IMR-90 (cell line): ENCODE data around the gene SAMD11. TPM values are rescaled to one million over a fixed set of nuclear protein-coding genes. Genes with fewer than 3 reads are reported as not detected.
A peak's percentile ranks its signal among the peaks of the same experiment; 100 is the strongest.

ENCODE experiments used
- ATAC-seq: fragments of 200-7000 bp; cut with Tn5 transposase; 2 replicates; pipeline ENCODE4 v1.9.1; 2020; ENCODE audit warnings: low read depth, mild to moderate bottlenecking, moderate library complexity
- BruUV-seq: library from RNA; stranded (reverse); fragments of 400-500 nt; replicated peaks from 2 replicates; lab custom pipeline; 2021; lab: Mats Ljungman, UMichigan
- CTCF ChIA-PET: fragments of 300-600 bp; formaldehyde crosslinking; extraction: SDS; loops from one replicate; lab custom pipeline; 2021; ENCODE audit warnings: antibody characterized with exemption; lab: Yijun Ruan, JAX
- POLR2A ChIA-PET: fragments of 300-600 bp; sonication (Branson Sonifier 250); formaldehyde crosslinking; loops from one replicate; lab custom pipeline; 2022; ENCODE audit warnings: antibody characterized with exemption; ENCODE audit not compliant: unreplicated experiment; lab: Charles Lee
- DNase-seq: peaks from one replicate; pipeline ENCODE4 v3.0.0; 2013
- H2AFZ ChIP-seq: replicated peaks from 2 replicates; pipeline ENCODE3; 2013; ENCODE audit warnings: low read length, mild to moderate bottlenecking; ENCODE audit not compliant: poor library complexity
- H2AK5ac ChIP-seq: 2 replicates; pipeline ENCODE4 v1.6.1; 2013; ENCODE audit warnings: low read depth, low read length, inconsistent platforms
- H2AK9ac ChIP-seq: replicated peaks from 2 replicates; pipeline ENCODE3; 2013; ENCODE audit warnings: mild to moderate bottlenecking, low read depth, low read length, moderate library complexity; ENCODE audit not compliant: poor library complexity
- H2BK120ac ChIP-seq: 2 replicates; pipeline ENCODE4 v1.6.1; 2013; ENCODE audit warnings: low read depth, low read length, inconsistent platforms
- H2BK15ac ChIP-seq: 3 replicates; pipeline ENCODE4 v1.6.1; 2013; ENCODE audit warnings: low read depth, low read length, inconsistent platforms
- H2BK20ac ChIP-seq: 2 replicates; pipeline ENCODE4 v1.6.1; 2013; ENCODE audit warnings: low read depth, mild to moderate bottlenecking, inconsistent platforms, low read length, moderate library complexity
- H2BK5ac ChIP-seq: 2 replicates; pipeline ENCODE4 v1.6.1; 2013; ENCODE audit warnings: mild to moderate bottlenecking, low read depth, low read length, inconsistent platforms; ENCODE audit not compliant: poor library complexity, severe bottlenecking
- H3K14ac ChIP-seq: replicated peaks from 2 replicates; pipeline ENCODE4 v1.6.1; 2013; ENCODE audit warnings: low read depth, low read length, inconsistent platforms
- H3K18ac ChIP-seq: 2 replicates; pipeline ENCODE4 v1.6.1; 2013; ENCODE audit warnings: low read depth, low read length, control low read depth
- H3K23ac ChIP-seq: 2 replicates; pipeline ENCODE4 v1.6.1; 2013; ENCODE audit warnings: low read depth, low read length, inconsistent platforms
- H3K27ac ChIP-seq: 2 replicates; pipeline ENCODE4 v1.5.1; 2013; ENCODE audit warnings: mild to moderate bottlenecking, control low read depth, low read length; ENCODE audit not compliant: insufficient read depth
- H3K27me3 ChIP-seq: 2 replicates; pipeline ENCODE4 v1.6.1; 2013; ENCODE audit warnings: low read length; ENCODE audit not compliant: control insufficient read depth, insufficient read depth
- H3K36me3 ChIP-seq: 2 replicates; pipeline ENCODE4 v1.6.1; 2013; ENCODE audit warnings: low read length, mixed read lengths; ENCODE audit not compliant: control insufficient read depth, insufficient read depth
- H3K4ac ChIP-seq: 2 replicates; pipeline ENCODE4 v1.6.1; 2013; ENCODE audit warnings: low read depth, low read length, inconsistent platforms
- H3K4me1 ChIP-seq: 2 replicates; pipeline ENCODE4 v1.6.1; 2013; ENCODE audit warnings: low read length, mixed read lengths; ENCODE audit not compliant: control insufficient read depth, insufficient read depth
- H3K4me2 ChIP-seq: 2 replicates; pipeline ENCODE4 v1.6.1; 2013; ENCODE audit warnings: low read depth, mild to moderate bottlenecking, control low read depth, low read length, moderate library complexity
- H3K4me3 ChIP-seq: 2 replicates; pipeline ENCODE4 v1.5.1; 2013; ENCODE audit warnings: low read depth, mild to moderate bottlenecking, control low read depth, low read length, moderate library complexity; ENCODE audit not compliant: insufficient read depth
- H3K56ac ChIP-seq: 2 replicates; pipeline ENCODE4 v1.6.1; 2013; ENCODE audit warnings: low read length, inconsistent platforms; ENCODE audit not compliant: insufficient read depth; ENCODE audit errors: extremely low read depth
- H3K79me1 ChIP-seq, 2 experiments: 2 replicates each; pipeline ENCODE4 v1.6.1; 2013; ENCODE audit warnings: low read length in 2 of 2, inconsistent platforms in 1 of 2, low read depth in 1 of 2
- H3K9ac ChIP-seq: 2 replicates; pipeline ENCODE4 v1.6.1; 2013; ENCODE audit warnings: low read depth, low read length, control low read depth
- H3K9me1 ChIP-seq: 2 replicates; pipeline ENCODE4 v1.6.1; 2013; ENCODE audit warnings: low read length, inconsistent platforms; ENCODE audit not compliant: insufficient read depth
- H3K9me3 ChIP-seq: 2 replicates; pipeline ENCODE4 v1.6.1; 2013; ENCODE audit warnings: low read length; ENCODE audit not compliant: control insufficient read depth, insufficient read depth
- H4K20me1 ChIP-seq: 2 replicates; pipeline ENCODE4 v1.6.1; 2013; ENCODE audit warnings: low read length, inconsistent platforms; ENCODE audit not compliant: insufficient read depth
- H4K5ac ChIP-seq: 2 replicates; pipeline ENCODE4 v1.6.1; 2013; ENCODE audit warnings: mild to moderate bottlenecking, low read depth, low read length, control low read depth
- H4K8ac ChIP-seq, 2 experiments: 2 replicates each; pipeline ENCODE4 v1.6.1; 2013; ENCODE audit warnings: low read depth in 2 of 2, low read length in 2 of 2, control low read depth in 1 of 2, inconsistent platforms in 1 of 2
- H4K91ac ChIP-seq: 2 replicates; pipeline ENCODE4 v1.6.1; 2013; ENCODE audit warnings: low read depth, low read length, inconsistent platforms; ENCODE audit not compliant: insufficient read depth
- BHLHE40 ChIP-seq: fragments of 150-350 bp; IDR thresholded peaks from 2 replicates; pipeline ENCODE4 v1.6.1; 2016; ENCODE audit warnings: mild to moderate bottlenecking, low read depth, low read length
- CEBPB ChIP-seq: IDR thresholded peaks from 2 replicates; pipeline ENCODE4 v1.6.1; 2012; ENCODE audit warnings: low read depth, low read length, improper control_type of control experiment
- CHD1 ChIP-seq: IDR thresholded peaks from 2 replicates; pipeline ENCODE4 v1.6.1; 2012; ENCODE audit warnings: low read depth, low read length, improper control_type of control experiment
- ELK1 ChIP-seq: fragments of 150-350 bp; IDR thresholded peaks from 2 replicates; pipeline ENCODE4 v1.6.1; 2016; ENCODE audit warnings: low read depth, mild to moderate bottlenecking, low read length, moderate library complexity, borderline replicate concordance
- FOS ChIP-seq: fragments of 150-350 bp; IDR thresholded peaks from 2 replicates; pipeline ENCODE4 v1.6.1; 2016; ENCODE audit warnings: low read depth, low read length
- MAFK ChIP-seq: IDR thresholded peaks from 2 replicates; pipeline ENCODE4 v1.6.1; 2012; ENCODE audit warnings: low read depth, low read length, improper control_type of control experiment
- MAZ ChIP-seq: IDR thresholded peaks from 2 replicates; pipeline ENCODE4 v1.6.1; 2012; ENCODE audit warnings: low read depth, mild to moderate bottlenecking, low read length, improper control_type of control experiment, moderate library complexity, borderline replicate concordance
- MXI1 ChIP-seq: IDR thresholded peaks from 2 replicates; pipeline ENCODE4 v1.6.1; 2012; ENCODE audit warnings: low read depth, mild to moderate bottlenecking, low read length, moderate library complexity, borderline replicate concordance
- NFE2L2 ChIP-seq: fragments of 150-350 bp; IDR thresholded peaks from 2 replicates; pipeline ENCODE4 v1.6.1; 2016; ENCODE audit warnings: low read depth, mild to moderate bottlenecking, low read length
- POLR2A ChIP-seq: IDR thresholded peaks from 2 replicates; pipeline ENCODE4 v1.6.1; 2012; ENCODE audit warnings: mild to moderate bottlenecking, low read depth, low read length
- RAD21 ChIP-seq: IDR thresholded peaks from 2 replicates; pipeline ENCODE4 v1.6.1; 2012; ENCODE audit warnings: low read length, improper control_type of control experiment
- RCOR1 ChIP-seq: IDR thresholded peaks from 2 replicates; pipeline ENCODE4 v1.6.1; 2012; ENCODE audit warnings: mild to moderate bottlenecking, low read length, improper control_type of control experiment; ENCODE audit not compliant: insufficient replicate concordance
- RFX5 ChIP-seq: IDR thresholded peaks from 2 replicates; pipeline ENCODE4 v1.8.0; 2012; ENCODE audit warnings: low read depth, mild to moderate bottlenecking, low read length, moderate library complexity
- SMC3 ChIP-seq: fragments of 150-350 bp; IDR thresholded peaks from 2 replicates; pipeline ENCODE4 v1.6.1; 2016; ENCODE audit warnings: low read depth, mild to moderate bottlenecking, antibody characterized with exemption, low read length, moderate library complexity
- USF2 ChIP-seq: fragments of 150-350 bp; IDR thresholded peaks from 2 replicates; pipeline ENCODE4 v1.6.1; 2017; ENCODE audit warnings: mild to moderate bottlenecking, antibody characterized with exemption, low read length, low read depth
- WGBS, 2 experiments: methylation state at CpG; one replicate each; pipeline versions ENCODE4 v1.1.5 to v1.1.7; 2013; ENCODE audit warnings: missing lambda C conversion rate in 2 of 2; ENCODE audit not compliant: insufficient read length in 1 of 2; ENCODE audit errors: extremely low coverage in 2 of 2; 5-methylcytosine and 5-hydroxymethylcytosine counted together
- dilution Hi-C: fragments of 300-500 bp; cut with HindIII; formaldehyde crosslinking; loops from one replicate; pipeline ENCODE4 v1.14.3; 2018; ENCODE audit warnings: low sequenced_read_pairs; ENCODE audit not compliant: unreplicated experiment
- in situ Hi-C: fragments of 300-500 bp; cut with MboI; formaldehyde crosslinking; loops from 3 replicates; pipeline ENCODE4 v1.14.3; 2019; ENCODE audit warnings: low sequenced_read_pairs, inconsistent platforms, mixed read lengths
- intact Hi-C: fragments of 100-400 bp; cut with micrococcal nuclease; formaldehyde crosslinking; loops from 2 replicates; pipeline ENCODE4 v1.10.0; 2022
- polyA plus RNA-seq, 3 experiments: library from polyadenylated mRNA; depleted of rRNA; stranded (reverse); fragments of >200 nt; gene quantifications; 2 replicates each; pipeline ENCODE4 v1.2.3, GENCODE V29; 2012; ENCODE audit warnings: low replicate concordance in 1 of 3
- total RNA-seq: library from RNA; depleted of rRNA; stranded (reverse); fragments of >200 nt; gene quantifications from 2 replicates; pipeline ENCODE4 v1.2.3, GENCODE V29; 2012

Gene SAMD11
- total and polyA plus RNA-seq, 2 of the 4 experiments (the other 2 are of a cell fraction): 5.9 to 22.9 TPM

- Histone ChIP-seq H3K23ac (no peak overlapping the region), H4K8ac (peak overlapping the region; percentile 78 to 81; a peak in 2 of 4 replicates), H3K27me3 (no peaks in the 10 kb centered on the region), H3K27ac (peak overlapping the region; percentile 69), H4K91ac (no peak overlapping the region), H3K4me3 (peak overlapping the region; percentile 91), H3K14ac (no peak overlapping the region), H2AFZ (peak overlapping the region; percentile 89), H2BK15ac (no peak overlapping the region; the same call in 2 of the 3 replicates), H2AK5ac (no peak overlapping the region), H3K9me1 (0 out of 2 replicates have a peak, but pooled peaks cover 8% of the 10 kb centered on the region), H3K4me2 (peak overlapping the region; percentile 55; the same call in 1 of the 2 replicates), H4K20me1 (peaks cover 15% of the 10 kb centered on the region), H3K4me1 (peaks cover 10% of the 10 kb centered on the region), H2BK5ac (no peak overlapping the region), H3K9ac (peak overlapping the region; percentile 36), H3K9me3 (no peaks in the 10 kb centered on the region), H3K56ac (no peak overlapping the region), H3K18ac (no peak overlapping the region; the same call in 1 of the 2 replicates), H3K36me3 (peaks cover 38% of the 10 kb centered on the region), H4K5ac (no peak overlapping the region; the same call in 1 of the 2 replicates), H2AK9ac (peak overlapping the region; percentile 88), H2BK120ac (0 out of 2 replicates have a peak overlapping the region, but pooled peaks have one; percentile 54), H3K4ac (peak overlapping the region; percentile 50; the same call in 1 of the 2 replicates), H2BK20ac (no peak overlapping the region), H3K79me1 (peaks cover 12 to 54% of the 10 kb centered on the region in 2 experiments)
- ChIA-PET POLR2A (no interaction called here), CTCF (no interaction called here)
- dilution Hi-C loops (no loop called here), intact Hi-C loops (loop anchor here (5.0 kb wide), 1 partner anchor 38 kb away; the partner anchor contains the start of gene SAMD11), in situ Hi-C loops (loop anchor here (5.0 kb wide), 1 partner anchor 48 kb away; no protein-coding TSS in a partner anchor)
- DNase-seq (no peak), ATAC-seq (no peak)
- BruUV-seq: no TSS peak
- WGBS, 2 experiments: 47% methylated on average over 31 of the region's 57 CpGs; no CpG with 5 or more reads in 1 of the 2 experiments
- no peak for TF ChIP-seq CHD1
- TF ChIP-seq USF2: no peak
- no peak for TF ChIP-seq MAFK
- TF ChIP-seq MXI1: no peak
- TF ChIP-seq CEBPB: no peak
- no peak for TF ChIP-seq RFX5
- TF ChIP-seq FOS: no peak
- TF ChIP-seq ELK1: no peak
- TF ChIP-seq MAZ: no peak
- TF ChIP-seq BHLHE40: no peak
- TF ChIP-seq RAD21: no peak
- TF ChIP-seq NFE2L2: no peak
- no peak for TF ChIP-seq POLR2A
- no peak for TF ChIP-seq RCOR1
- TF ChIP-seq SMC3: no peak
Measured at GRCh38 chr1:959731-960362, 36.1 kb downstream of the SAMD11 start.
